Stimulated activated naive CD4-positive, alpha-beta T cell (primary cell): ENCODE results near the gene BCL2L14.

Experiments
- DNase-seq, 6 experiments: peaks; one replicate each; lab custom pipeline; 2025; lab: John Stamatoyannopoulos, UW

BCL2L14 gene

GRCh38 chr12:12054993-12055392 is 15.7 kb upstream of the BCL2L14 start:
- no peak for DNase-seq

- DNase-seq = no peak
Measured at GRCh38 chr12:12056951-12057350, 13.8 kb upstream of the BCL2L14 start.

- DNase-seq = no peak
Measured at GRCh38 chr12:12064596-12064995, 6.1 kb upstream of the BCL2L14 start.

- DNase-seq = no peak
Measured at GRCh38 chr12:12068751-12069150, 2.0 kb upstream of the BCL2L14 start.

- DNase-seq = no peak
Measured at GRCh38 chr12:12069821-12070548, 754 bp upstream of the BCL2L14 start.

GRCh38 chr12:12072064-12072760 is 1.5 kb downstream of the BCL2L14 start:
- DNase-seq = peak in 5 of 6 experiments; percentile 3 to 29 (median 10)

- no peak for DNase-seq
Measured at GRCh38 chr12:12079291-12079690, 8.6 kb downstream of the BCL2L14 start.

GRCh38 chr12:12081836-12082497 is 11.2 kb downstream of the BCL2L14 start:
- peak in 2 of 6 experiments; percentile 7 to 17 for DNase-seq

- DNase-seq = no peak
Measured at GRCh38 chr12:12083688-12084087, 12.9 kb downstream of the BCL2L14 start.

GRCh38 chr12:12086362-12086761 is 15.6 kb downstream of the BCL2L14 start:
- DNase-seq = no peak

- no peak for DNase-seq
Measured at GRCh38 chr12:12086973-12087692, 16.4 kb downstream of the BCL2L14 start.

- DNase-seq = no peak
Measured at GRCh38 chr12:12087693-12088034, 16.9 kb downstream of the BCL2L14 start.

- no peak for DNase-seq
Measured at GRCh38 chr12:12088147-12088546, 17.4 kb downstream of the BCL2L14 start.

GRCh38 chr12:12088761-12089160 is 18.0 kb downstream of the BCL2L14 start:
- no peak for DNase-seq

- no peak for DNase-seq
Measured at GRCh38 chr12:12091071-12091470, 20.3 kb downstream of the BCL2L14 start.

GRCh38 chr12:12091977-12092663 is 21.4 kb downstream of the BCL2L14 start:
- DNase-seq = no peak

GRCh38 chr12:12094481-12094880 is 23.7 kb downstream of the BCL2L14 start:
- DNase-seq = no peak

- DNase-seq = no peak
Measured at GRCh38 chr12:12095021-12095420, 24.3 kb downstream of the BCL2L14 start.

- no peak for DNase-seq
Measured at GRCh38 chr12:12097891-12098690, 27.4 kb downstream of the BCL2L14 start.

GRCh38 chr12:12098691-12099015 is 27.9 kb downstream of the BCL2L14 start:
- DNase-seq = no peak

GRCh38 chr12:12099102-12099501 is 28.4 kb downstream of the BCL2L14 start:
- DNase-seq = no peak
